Erythroblast (primary cell): ENCODE data around the gene BBS9.
"Not testable (repeated sequence)": the region's sequence is repeated elsewhere in the genome, so short reads cannot be mapped to it uniquely, and the experiment has no call there.

Source experiments
- GATA1 ChIP-seq: IDR thresholded peaks from 2 replicates; pipeline ENCODE4 v1.6.1; 2011; ENCODE audit warnings: low read depth, mild to moderate bottlenecking, control low read depth, low read length, moderate library complexity
- POLR2A ChIP-seq: IDR thresholded peaks from 2 replicates; pipeline ENCODE4 v1.6.1; 2011; ENCODE audit warnings: mild to moderate bottlenecking, low read length

DNA sequence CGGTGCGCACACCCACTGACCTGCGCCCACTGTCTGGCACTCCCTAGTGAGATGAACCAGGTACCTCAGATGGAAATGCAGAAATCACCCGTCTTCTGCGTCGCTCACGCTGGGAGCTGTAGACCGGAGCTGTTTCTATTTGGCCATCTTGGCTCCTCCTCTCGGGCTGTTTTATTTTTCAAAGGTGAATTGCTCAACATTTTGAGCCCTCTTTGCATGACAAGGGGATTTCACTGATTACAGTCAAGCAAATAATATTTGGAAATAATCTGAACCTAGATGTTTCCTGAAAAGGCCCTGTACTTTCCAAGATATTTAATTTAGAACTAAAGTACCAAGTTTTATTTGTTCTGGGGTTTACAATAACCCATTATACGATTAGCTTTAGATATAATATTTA is 398.2 kb downstream of the BBS9 start:
- TF ChIP-seq POLR2A, GATA1: not testable (repeated sequence)
